Globus pallidus (tissue), 1 donor: ENCODE results near the gene SUPT4H1.

Experiments used
- DNase-seq: peaks from one replicate; pipeline ENCODE4 v3.0.0-alpha.2; 2015; ENCODE audit warnings: low spot score

SUPT4H1 gene

DNA sequence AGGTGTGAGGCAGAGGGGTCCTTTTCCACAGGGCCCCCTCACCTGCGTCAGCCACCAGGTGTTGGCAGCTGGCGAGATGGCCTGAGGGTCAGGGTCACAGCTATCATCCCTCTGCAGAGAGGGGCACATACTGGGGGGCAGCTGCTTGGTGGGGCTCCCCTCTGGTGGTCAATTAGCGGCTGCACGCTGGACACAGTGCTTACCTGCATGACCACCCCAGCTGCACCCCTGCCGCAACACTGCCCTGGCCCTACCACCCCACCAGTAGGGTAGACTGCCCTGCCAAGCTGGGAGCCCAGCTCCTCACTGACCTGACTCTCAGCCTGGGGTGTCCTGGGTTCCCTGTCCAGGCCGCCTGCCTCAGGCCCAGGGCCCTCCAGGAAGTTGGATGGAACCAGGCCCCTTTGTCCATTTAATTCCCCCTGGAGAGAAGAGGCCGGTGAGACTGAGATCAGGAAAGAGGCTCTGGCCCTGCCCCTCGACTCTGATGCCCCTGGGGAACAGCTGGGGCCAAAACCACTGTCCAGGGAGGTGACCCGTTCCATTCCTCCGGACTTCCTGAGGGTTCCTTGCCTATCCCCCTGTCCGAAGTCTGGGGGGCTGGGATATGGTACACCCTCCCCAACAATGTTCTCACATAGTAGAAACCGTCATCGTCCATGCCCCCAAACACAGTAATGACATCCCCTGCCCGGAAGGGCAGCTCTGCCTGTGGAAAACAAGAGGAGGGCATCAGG, 47.1 kb downstream of the SUPT4H1 start:
- no peak for DNase-seq

DNA sequence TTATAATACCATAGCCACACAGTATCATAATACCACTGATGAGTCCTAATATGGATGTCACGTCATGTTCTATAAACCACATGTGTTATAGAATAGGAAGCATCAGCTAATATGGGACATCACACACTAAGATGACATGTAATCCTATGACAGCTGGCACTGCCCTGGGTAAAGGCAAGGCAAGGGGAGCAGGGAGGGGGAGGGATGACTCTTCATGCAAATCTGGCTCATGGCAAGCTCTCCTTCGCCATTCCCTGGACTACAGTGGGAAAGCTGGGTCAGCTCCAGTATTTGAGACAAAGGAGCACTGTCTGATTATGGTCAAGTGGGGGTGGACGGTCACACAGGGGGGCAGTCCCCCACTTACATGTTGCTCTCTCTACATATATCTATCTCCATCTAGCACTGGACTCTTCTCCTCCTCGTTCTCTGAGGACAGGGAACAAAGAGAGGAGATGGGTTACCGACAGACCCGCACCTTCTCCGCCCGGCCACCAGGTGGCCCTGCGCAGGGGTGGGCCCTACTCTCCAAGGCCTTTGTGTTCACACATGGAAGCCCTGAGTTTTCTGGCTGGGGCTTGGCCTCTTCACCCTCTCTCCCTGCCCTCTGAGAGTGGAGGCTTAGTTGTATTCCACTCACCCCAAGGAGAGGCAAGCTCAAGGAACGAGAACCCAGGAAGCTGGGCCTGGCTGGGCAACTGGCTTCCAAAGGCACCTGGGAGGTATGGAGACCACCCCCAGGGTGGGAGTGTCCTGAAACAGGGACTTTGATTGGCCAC, 47.8 kb downstream of the SUPT4H1 start:
- peak; percentile 44 for DNase-seq

DNA sequence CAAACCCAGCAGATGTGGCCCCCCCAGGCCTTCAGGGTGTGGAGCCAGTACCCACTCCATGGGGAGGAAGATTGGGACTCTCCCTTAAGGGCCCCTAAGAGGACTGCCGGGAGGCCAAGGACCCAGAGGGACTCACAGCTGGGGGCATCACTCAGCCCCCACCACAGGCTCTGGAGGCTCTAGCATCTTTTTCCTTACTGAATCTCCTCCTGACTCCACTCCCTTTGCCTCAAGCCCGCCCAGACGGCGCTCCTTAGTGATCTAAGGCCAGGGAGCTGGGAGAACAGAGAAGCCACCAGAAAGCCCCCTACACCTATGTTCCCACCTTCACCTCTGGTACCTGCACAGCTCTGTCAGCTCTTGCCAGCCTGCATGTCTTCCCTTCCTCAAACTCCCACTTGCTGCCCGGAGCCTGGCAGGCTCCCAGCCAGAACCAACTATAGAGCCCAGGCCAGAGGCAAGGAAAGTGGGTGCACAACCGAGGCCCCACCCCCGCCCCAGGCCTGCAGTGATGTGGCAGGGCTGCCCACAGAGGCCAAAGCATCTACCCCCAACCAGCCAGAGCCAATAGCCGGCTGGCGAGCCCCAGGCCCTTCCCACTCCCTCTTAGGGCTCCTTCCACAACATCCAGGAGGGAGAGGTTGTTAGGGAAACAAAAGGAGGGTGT, 48.9 kb downstream of the SUPT4H1 start:
- DNase-seq, result no peak

DNA sequence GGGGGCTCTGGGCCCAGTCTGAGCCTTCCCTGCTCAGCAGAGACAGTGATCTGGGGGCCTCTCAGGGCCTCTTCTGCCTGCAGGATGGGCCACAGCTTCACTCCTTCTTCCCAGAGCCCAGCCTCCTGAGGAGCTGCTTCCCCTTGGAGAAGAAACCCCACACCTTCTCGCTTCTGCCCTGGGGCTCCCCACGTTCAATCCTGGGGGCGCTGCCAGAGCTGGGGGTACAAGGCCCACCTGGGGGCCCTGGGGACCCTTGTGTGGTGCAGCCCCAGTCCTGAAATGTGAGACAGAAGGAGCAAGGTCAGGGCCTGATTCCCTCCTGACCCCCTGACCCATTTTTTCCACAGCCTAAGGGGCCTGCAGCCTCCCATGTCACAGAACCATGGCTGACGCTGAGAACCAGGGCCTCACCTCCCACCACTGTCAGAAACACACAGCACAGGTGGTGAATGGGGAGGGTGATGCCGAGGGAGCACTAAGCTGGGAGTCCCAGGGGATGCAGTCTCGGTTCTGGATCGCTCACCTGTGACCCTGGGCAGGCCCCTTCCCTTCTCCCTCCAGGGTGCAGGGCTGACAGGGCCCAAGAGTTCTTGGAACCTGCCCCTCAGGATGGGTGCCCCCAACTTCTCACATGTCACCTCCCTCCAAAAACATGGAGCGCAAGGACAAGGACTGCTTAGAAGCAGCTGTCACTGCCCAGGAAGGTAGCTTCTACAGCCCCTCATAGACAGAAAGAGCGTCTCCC, 49.7 kb downstream of the SUPT4H1 start:
- DNase-seq, result no peak

DNA sequence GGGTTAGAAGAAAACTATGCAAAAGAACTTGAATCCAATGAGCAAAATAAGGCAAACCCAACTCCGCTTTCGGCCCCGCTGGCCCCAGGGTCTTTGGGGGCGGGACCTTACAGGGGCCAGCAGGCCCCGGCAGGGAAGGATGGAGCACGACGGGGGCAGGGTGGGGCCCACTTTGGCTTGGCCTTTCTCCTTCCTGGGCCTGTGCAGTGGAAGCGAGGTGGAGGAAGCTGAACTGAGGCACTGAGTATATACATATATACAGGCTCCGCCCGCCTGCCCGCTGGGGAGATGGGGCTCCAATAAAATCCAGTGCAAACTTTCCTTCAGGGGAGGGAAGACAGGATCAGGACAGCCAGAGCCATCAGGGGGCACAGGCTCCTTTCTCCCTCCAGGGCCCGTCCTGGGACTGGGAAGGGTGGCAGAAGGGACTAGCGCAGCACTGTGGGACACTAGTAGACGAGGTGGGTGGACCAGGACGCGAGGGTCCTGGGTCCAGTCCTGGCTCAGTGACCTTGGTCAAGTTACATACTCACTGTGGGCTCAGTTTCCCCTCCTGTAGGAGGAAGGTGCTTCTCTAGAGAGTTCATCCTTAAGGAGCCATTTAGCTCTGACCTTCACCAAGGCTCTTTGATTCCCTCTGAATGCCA, 50.4 kb downstream of the SUPT4H1 start:
- no peak for DNase-seq

DNA sequence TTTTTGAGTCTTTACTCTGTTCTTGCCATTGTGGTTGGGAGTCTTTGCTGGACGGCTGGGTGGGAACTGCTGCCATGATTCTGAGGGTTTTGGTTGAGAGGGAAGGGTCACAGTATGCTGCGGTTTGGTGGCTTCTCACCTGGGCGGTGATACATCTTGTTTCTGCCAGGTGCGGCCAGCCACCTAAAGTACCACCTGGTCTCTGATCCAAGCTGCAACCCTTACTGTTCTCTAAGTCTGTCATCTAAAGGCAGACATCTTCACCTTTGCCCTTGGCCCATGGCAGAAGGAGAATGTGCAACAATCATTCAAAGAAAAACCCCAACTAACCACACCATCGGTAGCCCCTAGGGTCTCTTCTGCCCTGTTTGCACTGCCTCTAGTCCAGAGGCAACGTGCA, 51.7 kb downstream of the SUPT4H1 start:
- no peak for DNase-seq
